GM23338 (cell line): ENCODE results near the gene GPATCH8. TPM values are rescaled to one million over a fixed set of nuclear protein-coding genes. Genes with fewer than 3 reads are reported as not detected.

Experiments
- ATAC-seq: fragments of 200-7000 bp; cut with Tn5 transposase; 3 replicates; pipeline ENCODE4 v1.9.1; 2020
- DNase-seq: peaks from one replicate; pipeline ENCODE4 v3.0.0-alpha.2; 2015; ENCODE audit warnings: low spot score
- H2AFZ ChIP-seq: fragments of 200-600 bp; sonication (generic); 2 replicates; pipeline ENCODE4 v1.8.0; 2016; ENCODE audit warnings: antibody characterized with exemption, mild to moderate bottlenecking, moderate library complexity
- H3F3A ChIP-seq: fragments of 200-600 bp; sonication (generic); replicated peaks from 2 replicates; pipeline ENCODE4 v1.8.0; 2017; ENCODE audit warnings: antibody characterized with exemption, mixed run types, low read depth
- H3K27ac ChIP-seq: fragments of 200-600 bp; sonication (generic); 2 replicates; pipeline ENCODE4 v1.6.1; 2016; ENCODE audit warnings: low read depth
- H3K27me3 ChIP-seq: fragments of 200-600 bp; sonication (generic); 2 replicates; pipeline ENCODE4 v1.8.0; 2016; ENCODE audit warnings: mild to moderate bottlenecking, mixed run types, moderate library complexity; ENCODE audit not compliant: insufficient read depth
- H3K36me3 ChIP-seq: fragments of 200-600 bp; sonication (generic); 2 replicates; pipeline ENCODE4 v1.8.0; 2016; ENCODE audit warnings: mild to moderate bottlenecking; ENCODE audit not compliant: insufficient read depth
- H3K4me1 ChIP-seq: fragments of 200-600 bp; sonication (generic); 2 replicates; pipeline ENCODE4 v1.8.0; 2016; ENCODE audit warnings: mild to moderate bottlenecking, moderate library complexity; ENCODE audit not compliant: insufficient read depth
- H3K4me2 ChIP-seq: fragments of 200-600 bp; sonication (generic); 2 replicates; pipeline ENCODE4 v1.7.1; 2017; ENCODE audit warnings: mixed run types
- H3K4me3 ChIP-seq: fragments of 200-600 bp; sonication (generic); 2 replicates; pipeline ENCODE4 v1.6.1; 2016; ENCODE audit warnings: mixed run types
- H3K79me2 ChIP-seq: fragments of 200-600 bp; sonication (generic); replicated peaks from 2 replicates; pipeline ENCODE4 v1.8.0; 2017; ENCODE audit warnings: mild to moderate bottlenecking; ENCODE audit not compliant: insufficient read depth
- H3K9me2 ChIP-seq: fragments of 200-600 bp; sonication (generic); 2 replicates; pipeline ENCODE4 v1.8.0; 2017; ENCODE audit not compliant: insufficient read depth
- H4K20me1 ChIP-seq: fragments of 200-600 bp; sonication (generic); replicated peaks from 2 replicates; pipeline ENCODE4 v1.8.0; 2017; ENCODE audit warnings: mild to moderate bottlenecking; ENCODE audit not compliant: insufficient read depth
- H3K27ac Mint-ChIP-seq: 2 replicates; pipeline ENCODE4 v1.8.0; 2020; ENCODE audit warnings: inconsistent platforms, mild to moderate bottlenecking, moderate library complexity, mixed read lengths
- H3K27me3 Mint-ChIP-seq: 3 replicates; pipeline ENCODE4 v1.8.0; 2022; ENCODE audit warnings: low read depth, mild to moderate bottlenecking, moderate library complexity, mixed read lengths, inconsistent platforms; ENCODE audit not compliant: insufficient read depth, poor library complexity
- H3K36me3 Mint-ChIP-seq: 3 replicates; pipeline ENCODE4 v1.8.0; 2021; ENCODE audit warnings: low read depth, mild to moderate bottlenecking, inconsistent platforms, moderate library complexity, mixed read lengths
- H3K4me1 Mint-ChIP-seq: 3 replicates; pipeline ENCODE4 v1.8.0; 2020; ENCODE audit warnings: mild to moderate bottlenecking, inconsistent platforms, mixed read lengths
- H3K4me3 Mint-ChIP-seq: 3 replicates; pipeline ENCODE4 v1.8.0; 2021; ENCODE audit warnings: moderate library complexity, mild to moderate bottlenecking, inconsistent platforms, mixed read lengths
- H3K9me3 Mint-ChIP-seq: 3 replicates; pipeline ENCODE4 v1.8.0; 2020; ENCODE audit warnings: moderate library complexity, mild to moderate bottlenecking, inconsistent platforms, mixed read lengths
- CREB1 ChIP-seq: fragments of 250-450 bp; sonication (Bioruptor Pico); IDR thresholded peaks from 2 replicates; pipeline ENCODE4 v1.5.0; 2020; ENCODE audit warnings: low read depth, mild to moderate bottlenecking, moderate library complexity
- EZH2 ChIP-seq: fragments of 200-600 bp; sonication (generic); IDR thresholded peaks from one replicate; pipeline ENCODE4 v1.8.0; 2017; ENCODE audit warnings: antibody characterized with exemption, mild to moderate bottlenecking, low read depth; ENCODE audit not compliant: unreplicated experiment
- JUNB ChIP-seq: IDR thresholded peaks from one replicate; pipeline ENCODE4 v1.6.1; 2016; ENCODE audit warnings: antibody characterized with exemption; ENCODE audit not compliant: unreplicated experiment
- POLR2AphosphoS5 ChIP-seq: IDR thresholded peaks from 2 replicates; pipeline ENCODE4 v1.6.1; 2016; ENCODE audit warnings: antibody characterized with exemption, low read depth
- STAT1 ChIP-seq: IDR thresholded peaks from one replicate; pipeline ENCODE4 v1.6.1; 2016; ENCODE audit warnings: antibody characterized with exemption; ENCODE audit not compliant: unreplicated experiment
- ZNF114 ChIP-seq: fragments of 250-450 bp; sonication (Bioruptor Pico); IDR thresholded peaks from 2 replicates; pipeline ENCODE4 v1.5.0; 2020; ENCODE audit warnings: mild to moderate bottlenecking, moderate library complexity
- ZNF331 ChIP-seq: fragments of 250-450 bp; sonication (Bioruptor Pico); IDR thresholded peaks from 2 replicates; pipeline ENCODE4 v1.5.0; 2020; ENCODE audit warnings: low read depth, mild to moderate bottlenecking, moderate library complexity
- ZNF462 ChIP-seq: fragments of 250-450 bp; sonication (Bioruptor Pico); IDR thresholded peaks from 2 replicates; pipeline ENCODE4 v1.5.0; 2020; ENCODE audit warnings: mild to moderate bottlenecking, moderate library complexity
- polyA plus RNA-seq: library from polyadenylated mRNA; unstranded; fragments of >200 nt; fragmentation: Nextera tagmentation; extraction: Ambion mirVana; gene quantifications from 2 replicates; pipeline ENCODE4 v1.2.1, GENCODE V29; 2016
- total RNA-seq: library from RNA; depleted of rRNA; stranded (reverse); fragments of >200 nt; shearing (Covaris generic); gene quantifications from 2 replicates; pipeline ENCODE4 v1.2.3, GENCODE V29; 2014

The GPATCH8 gene
- total and polyA plus RNA-seq, 2 experiments from 2014 or later, result 44.4 to 76.5 TPM

DNA sequence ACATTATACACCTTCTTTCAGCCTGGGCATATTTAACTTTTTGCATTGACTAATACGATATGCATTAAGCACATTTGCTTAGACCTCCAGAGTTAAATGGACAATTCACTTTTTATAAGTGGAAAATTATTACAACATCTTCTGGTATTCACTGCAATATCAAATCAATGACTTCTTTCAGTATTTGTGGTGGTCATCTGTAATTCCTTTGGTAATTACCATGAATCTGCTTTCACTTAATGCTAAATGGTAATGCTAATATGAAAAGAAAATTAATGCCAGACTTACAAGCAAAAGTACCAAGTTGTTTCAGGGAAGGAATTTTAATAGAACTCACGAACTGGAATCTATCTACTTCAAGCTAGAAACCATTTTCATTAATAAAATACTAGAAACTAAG is 6.4 kb downstream of the GPATCH8 start:
- Histone ChIP-seq H3K9me2 (no peaks in the 10 kb centered on the region), H3K4me3 (no peak overlapping the region), H3K4me2 (no peak overlapping the region), H3K27ac (no peak overlapping the region), H3K36me3 (no peaks in the 10 kb centered on the region), H3K4me1 (no peaks in the 10 kb centered on the region; the same call in 1 of the 2 replicates), H4K20me1 (peaks cover 75% of the 10 kb centered on the region), H3K27me3 (no peaks in the 10 kb centered on the region), H2AFZ (no peak overlapping the region), H3K79me2 (peaks cover 100% of the 10 kb centered on the region), H3F3A (no peaks in the 10 kb centered on the region)
- TF ChIP-seq JUNB (no peak), CREB1 (CRISPR knock-in tag) (no peak), STAT1 (no peak), ZNF462 (CRISPR knock-in tag) (no peak), ZNF114 (CRISPR knock-in tag) (no peak), POLR2AphosphoS5 (no peak), EZH2 (no peak), ZNF331 (CRISPR knock-in tag) (no peak)
- DNase-seq (no peak), ATAC-seq (no peak)
- H3K9me3 Mint-ChIP-seq, result no peaks in the 10 kb centered on the region
- peaks cover 4% of the 10 kb centered on the region; the same call in 2 of the 3 replicates for H3K36me3 Mint-ChIP-seq
- H3K27me3 Mint-ChIP-seq, result peaks cover 3% of the 10 kb centered on the region
- peaks cover 9% of the 10 kb centered on the region; the same call in 2 of the 3 replicates for H3K4me1 Mint-ChIP-seq
- no peak overlapping the region for H3K4me3 Mint-ChIP-seq
- no peak overlapping the region for H3K27ac Mint-ChIP-seq
